ENCODE data around the gene SMIM41. TPM values are rescaled to one million over a fixed set of nuclear protein-coding genes. Genes with fewer than 3 reads are reported as not detected.

SMIM41 gene
- polyA plus RNA-seq, 1 donor (not counting 4 experiments of a cell fraction or from before 2014, with no cell fraction given), result not detected

GRCh38 chr12:52045794-52046199 lies 33.7 kb upstream of the SMIM41 start:
- no peaks in the 10 kb centered on the region for H3K9me3 ChIP-seq (ENCODE audit: control insufficient read depth, low read depth, low read length)
- no peaks in the 10 kb centered on the region for H3K79me2 ChIP-seq (ENCODE audit: control insufficient read depth, insufficient read depth, low read length)
- no peak overlapping the region for H2AFZ ChIP-seq (ENCODE audit: control insufficient read depth, low read length)
- H4K20me1 ChIP-seq (ENCODE audit: control insufficient read depth, extremely low read depth, insufficient read depth, low read length), result no peaks in the 10 kb centered on the region
- no peaks in the 10 kb centered on the region for H3K9me1 ChIP-seq (ENCODE audit: control insufficient read depth, extremely low read depth, insufficient read depth, low read length)
- no peak overlapping the region for H3K4me2 ChIP-seq (ENCODE audit: control insufficient read depth, extremely low read depth, insufficient read depth, low read depth, low read length)
- H3K36me3 ChIP-seq (ENCODE audit: control insufficient read depth in 2 of 2, extremely low read depth in 1 of 2, insufficient read depth in 2 of 2, low read length in 2 of 2), result no peaks in the 10 kb centered on the region
- H3K27me3 ChIP-seq (ENCODE audit: control insufficient read depth, extremely low read depth, insufficient read depth, low read length), result no peaks in the 10 kb centered on the region
- no peak overlapping the region for H3K4me3 ChIP-seq (ENCODE audit: control insufficient read depth in 2 of 3, extremely low read depth in 1 of 3, insufficient read depth in 2 of 3, low read depth in 1 of 3, low read length in 3 of 3)
- no peak overlapping the region for H3K27ac ChIP-seq (ENCODE audit: control insufficient read depth, insufficient read depth, low read length)
- no peak for TF ChIP-seq EZH2 (IDR thresholded peaks at IDR 0.05; ENCODE audit: low read length)
- TF ChIP-seq CTCF (optimal IDR thresholded peaks at IDR 0.05 in 1 of 3, IDR thresholded peaks at IDR 0.05 in 1 of 3, conservative IDR thresholded peaks at IDR 0.05 in 1 of 3; ENCODE audit: extremely low read depth in 1 of 3, insufficient read depth in 2 of 3, low read length in 3 of 3), result no peak
- FAIRE-seq (no peak), DNase-seq (ENCODE audit: low read depth, low spot score) (no peak)
- peaks cover 8% of the 10 kb centered on the region for H3K4me1 ChIP-seq (ENCODE audit: control insufficient read depth, extremely low read depth, insufficient read depth, low read length)
- no peak overlapping the region for H3K9ac ChIP-seq (ENCODE audit: control insufficient read depth, extremely low read depth, insufficient read depth, low read length)
- dilution Hi-C loops (cut with MboI; ENCODE audit: extremely low pct_ligation_motif_present, low sequenced_read_pairs), result no loop called here

- dilution Hi-C loops (cut with MboI; ENCODE audit: extremely low pct_ligation_motif_present, low sequenced_read_pairs), result no loop called here
- no peak overlapping the region for H2AFZ ChIP-seq (ENCODE audit: control insufficient read depth, low read length)
- no peak overlapping the region for H3K9ac ChIP-seq (ENCODE audit: control insufficient read depth, extremely low read depth, insufficient read depth, low read length)
- peaks cover 12% of the 10 kb centered on the region for H3K4me1 ChIP-seq (ENCODE audit: control insufficient read depth, extremely low read depth, insufficient read depth, low read length)
- no peak overlapping the region for H3K27ac ChIP-seq (ENCODE audit: control insufficient read depth, insufficient read depth, low read length)
- FAIRE-seq, result no peak
- no peaks in the 10 kb centered on the region for H3K27me3 ChIP-seq (ENCODE audit: control insufficient read depth, extremely low read depth, insufficient read depth, low read length)
- H3K9me1 ChIP-seq (ENCODE audit: control insufficient read depth, extremely low read depth, insufficient read depth, low read length), result no peaks in the 10 kb centered on the region
- H3K36me3 ChIP-seq (ENCODE audit: control insufficient read depth in 2 of 2, extremely low read depth in 1 of 2, insufficient read depth in 2 of 2, low read length in 2 of 2), result no peaks in the 10 kb centered on the region
- no peaks in the 10 kb centered on the region for H4K20me1 ChIP-seq (ENCODE audit: control insufficient read depth, extremely low read depth, insufficient read depth, low read length)
- no peak overlapping the region for H3K4me2 ChIP-seq (ENCODE audit: control insufficient read depth, extremely low read depth, insufficient read depth, low read depth, low read length)
- DNase-seq (ENCODE audit: low read depth, low spot score), result no peak
- no peak for TF ChIP-seq CTCF (optimal IDR thresholded peaks at IDR 0.05 in 1 of 3, IDR thresholded peaks at IDR 0.05 in 1 of 3, conservative IDR thresholded peaks at IDR 0.05 in 1 of 3; ENCODE audit: extremely low read depth in 1 of 3, insufficient read depth in 2 of 3, low read length in 3 of 3)
- TF ChIP-seq EZH2 (IDR thresholded peaks at IDR 0.05; ENCODE audit: low read length), result no peak
- H3K4me3 ChIP-seq (ENCODE audit: control insufficient read depth in 2 of 3, extremely low read depth in 1 of 3, insufficient read depth in 2 of 3, low read depth in 1 of 3, low read length in 3 of 3), result no peak overlapping the region
- H3K9me3 ChIP-seq (ENCODE audit: control insufficient read depth, low read depth, low read length), result no peaks in the 10 kb centered on the region
- H3K79me2 ChIP-seq (ENCODE audit: control insufficient read depth, insufficient read depth, low read length), result no peaks in the 10 kb centered on the region
Measured at GRCh38 chr12:52046859-52047258, 32.6 kb upstream of the SMIM41 start.

Data from keratinocyte (primary cell).